Coronary artery (tissue), 2 donors: ENCODE results near the gene ZNF862.

Experiments
- DNase-seq: peaks from one replicate; pipeline ENCODE4 v3.0.0-alpha.2; 2017; ENCODE audit warnings: low spot score
- H3K27ac ChIP-seq, 2 donors: fragments of 200-600 bp; sonication (generic); one replicate each; pipeline ENCODE4 v1.5.1; 2016 to 2019
- H3K4me3 ChIP-seq: fragments of 200-600 bp; sonication (generic); 2 replicates; pipeline ENCODE4 v1.5.1; 2016; ENCODE audit warnings: mild to moderate bottlenecking, moderate library complexity
- TF ChIP-seq, protein P1 (sequence below): fragments of 200-600 bp; sonication (generic); IDR thresholded peaks from one replicate; pipeline ENCODE4 v1.5.1; 2019; ENCODE audit warnings: antibody characterized with exemption

Gene ZNF862

DNA sequence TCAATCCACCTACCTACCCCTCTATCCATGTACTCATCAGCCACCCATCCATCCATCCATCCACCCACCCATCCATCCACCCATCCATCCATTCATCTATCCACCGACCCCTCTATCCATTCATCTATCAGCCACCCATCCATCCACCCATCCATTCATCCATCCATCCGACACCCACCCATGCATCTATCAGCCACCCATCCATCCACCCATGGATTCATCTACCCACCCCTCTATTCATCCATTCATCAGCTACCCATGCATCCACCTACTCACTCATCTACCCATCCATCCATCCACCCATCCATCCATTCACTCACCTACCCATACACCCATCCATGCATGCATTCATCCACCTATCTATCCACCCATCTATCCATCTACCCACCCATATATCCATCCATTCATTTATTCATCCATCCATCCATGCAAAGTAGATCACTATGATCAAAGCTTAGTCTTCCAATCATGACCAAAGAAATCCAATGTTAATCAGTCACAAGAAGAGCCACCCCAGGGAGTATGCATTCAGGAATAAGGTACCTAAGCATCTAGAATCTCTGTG, 37.1 kb upstream of the ZNF862 start:
- TF ChIP-seq, protein P1, sequence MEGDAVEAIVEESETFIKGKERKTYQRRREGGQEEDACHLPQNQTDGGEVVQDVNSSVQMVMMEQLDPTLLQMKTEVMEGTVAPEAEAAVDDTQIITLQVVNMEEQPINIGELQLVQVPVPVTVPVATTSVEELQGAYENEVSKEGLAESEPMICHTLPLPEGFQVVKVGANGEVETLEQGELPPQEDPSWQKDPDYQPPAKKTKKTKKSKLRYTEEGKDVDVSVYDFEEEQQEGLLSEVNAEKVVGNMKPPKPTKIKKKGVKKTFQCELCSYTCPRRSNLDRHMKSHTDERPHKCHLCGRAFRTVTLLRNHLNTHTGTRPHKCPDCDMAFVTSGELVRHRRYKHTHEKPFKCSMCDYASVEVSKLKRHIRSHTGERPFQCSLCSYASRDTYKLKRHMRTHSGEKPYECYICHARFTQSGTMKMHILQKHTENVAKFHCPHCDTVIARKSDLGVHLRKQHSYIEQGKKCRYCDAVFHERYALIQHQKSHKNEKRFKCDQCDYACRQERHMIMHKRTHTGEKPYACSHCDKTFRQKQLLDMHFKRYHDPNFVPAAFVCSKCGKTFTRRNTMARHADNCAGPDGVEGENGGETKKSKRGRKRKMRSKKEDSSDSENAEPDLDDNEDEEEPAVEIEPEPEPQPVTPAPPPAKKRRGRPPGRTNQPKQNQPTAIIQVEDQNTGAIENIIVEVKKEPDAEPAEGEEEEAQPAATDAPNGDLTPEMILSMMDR: no peak
- Histone ChIP-seq H3K27ac (no peak overlapping the region), H3K4me3 (no peak overlapping the region)
- no peak for DNase-seq

DNA sequence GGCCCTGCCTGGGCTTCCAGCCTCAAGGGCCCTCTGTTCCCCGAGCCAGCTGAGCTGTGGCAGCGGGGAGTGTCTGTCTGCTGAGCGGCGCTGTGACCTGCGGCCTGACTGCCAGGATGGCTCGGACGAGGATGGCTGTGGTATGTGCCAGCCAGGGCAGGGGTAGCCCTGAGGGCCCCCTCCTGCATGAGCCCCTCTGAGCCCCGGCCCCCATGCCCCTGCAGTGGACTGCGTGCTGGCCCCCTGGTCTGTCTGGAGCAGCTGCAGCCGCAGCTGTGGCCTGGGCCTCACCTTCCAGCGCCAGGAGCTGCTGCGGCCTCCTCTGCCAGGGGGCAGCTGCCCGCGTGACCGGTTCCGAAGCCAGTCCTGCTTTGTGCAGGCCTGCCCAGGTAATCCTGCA, 36.4 kb upstream of the ZNF862 start:
- Histone ChIP-seq H3K4me3 (no peak overlapping the region), H3K27ac (no peak overlapping the region)
- no peak for DNase-seq
- TF ChIP-seq, protein P1: no peak

DNA sequence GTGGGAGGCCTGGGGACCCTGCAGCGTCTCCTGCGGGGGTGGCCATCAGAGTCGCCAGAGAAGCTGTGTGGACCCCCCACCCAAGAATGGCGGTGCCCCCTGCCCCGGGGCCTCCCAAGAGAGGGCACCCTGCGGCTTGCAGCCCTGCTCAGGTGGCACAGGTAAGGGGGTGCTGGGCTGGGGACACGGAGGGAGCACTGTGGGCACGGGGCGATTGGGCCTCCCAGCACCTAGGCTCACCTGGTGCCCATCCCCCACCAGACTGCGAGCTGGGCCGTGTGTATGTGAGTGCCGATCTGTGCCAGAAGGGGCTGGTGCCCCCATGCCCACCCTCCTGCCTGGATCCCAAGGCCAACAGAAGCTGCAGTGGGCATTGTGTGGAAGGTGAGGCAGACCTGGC, 35.2 kb upstream of the ZNF862 start:
- no peak overlapping the region for H3K4me3 ChIP-seq
- H3K27ac ChIP-seq: no peak overlapping the region
- DNase-seq: no peak
- TF ChIP-seq, protein P1: no peak

DNA sequence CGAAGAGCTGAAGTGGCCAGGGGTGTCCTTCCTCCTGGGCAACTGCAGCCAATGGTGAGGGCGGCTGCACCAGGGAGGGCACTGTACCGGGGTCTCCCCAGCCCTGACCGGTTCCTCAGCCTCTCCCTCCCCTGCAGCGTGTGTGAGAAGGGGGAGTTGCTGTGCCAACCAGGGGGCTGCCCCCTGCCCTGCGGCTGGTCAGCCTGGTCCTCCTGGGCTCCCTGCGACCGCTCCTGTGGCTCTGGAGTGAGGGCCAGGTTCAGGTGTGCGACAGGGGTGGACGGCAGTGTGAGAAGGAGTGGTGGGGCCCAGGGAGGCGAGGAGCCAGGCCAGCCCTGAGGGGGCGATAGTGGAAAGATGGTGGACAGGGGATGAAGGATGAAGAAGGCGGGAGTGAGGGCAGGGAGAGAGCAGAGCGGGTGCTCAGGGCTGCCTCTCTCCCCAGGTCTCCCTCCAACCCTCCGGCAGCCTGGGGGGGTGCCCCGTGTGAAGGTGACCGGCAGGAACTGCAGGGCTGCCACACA, 34.6 kb upstream of the ZNF862 start:
- Histone ChIP-seq H3K27ac (no peak overlapping the region), H3K4me3 (no peak overlapping the region)
- DNase-seq: no peak
- TF ChIP-seq, protein P1: no peak

DNA sequence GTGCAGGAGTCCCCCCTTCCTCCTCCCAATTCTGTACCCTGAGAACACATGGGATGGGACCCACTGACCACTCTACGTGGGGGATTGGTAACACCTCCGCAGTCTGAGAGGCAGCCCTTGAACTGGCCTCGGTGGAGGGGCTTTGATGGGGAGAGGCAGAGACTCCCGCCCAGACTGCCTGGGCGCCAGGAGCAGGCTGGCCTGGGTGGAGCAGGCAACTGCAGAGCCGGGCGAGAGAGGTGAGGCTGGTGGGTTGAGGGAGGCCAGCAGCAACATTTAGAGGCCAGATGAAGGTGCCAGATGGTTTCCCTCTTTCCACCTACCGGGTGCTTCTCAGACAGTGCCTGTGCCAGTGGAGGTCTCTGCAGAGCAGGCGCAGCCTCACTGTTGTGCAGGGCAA, 34.1 kb upstream of the ZNF862 start:
- Histone ChIP-seq H3K27ac (no peak overlapping the region), H3K4me3 (no peak overlapping the region)
- TF ChIP-seq, protein P1: no peak
- no peak for DNase-seq

DNA sequence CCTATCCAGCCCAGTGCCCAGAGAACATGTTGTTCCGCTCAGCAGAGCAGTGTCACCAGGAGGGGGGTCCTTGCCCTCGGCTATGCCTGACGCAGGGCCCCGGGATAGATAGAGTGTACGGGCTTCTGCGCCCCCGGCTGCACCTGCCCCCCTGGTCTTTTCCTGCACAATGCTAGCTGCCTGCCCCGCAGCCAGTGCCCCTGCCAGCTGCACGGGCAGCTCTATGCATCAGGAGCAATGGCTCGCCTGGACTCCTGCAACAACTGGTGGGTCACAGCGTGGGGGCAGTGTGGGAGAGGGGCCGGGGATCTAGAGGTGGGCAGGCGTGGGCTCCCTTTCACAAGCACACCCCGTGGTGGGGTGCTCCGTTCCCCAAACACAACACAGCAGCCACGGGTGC, 31.4 kb upstream of the ZNF862 start:
- Histone ChIP-seq H3K4me3 (no peak overlapping the region), H3K27ac (no peak overlapping the region)
- DNase-seq: no peak
- TF ChIP-seq, protein P1: no peak

DNA sequence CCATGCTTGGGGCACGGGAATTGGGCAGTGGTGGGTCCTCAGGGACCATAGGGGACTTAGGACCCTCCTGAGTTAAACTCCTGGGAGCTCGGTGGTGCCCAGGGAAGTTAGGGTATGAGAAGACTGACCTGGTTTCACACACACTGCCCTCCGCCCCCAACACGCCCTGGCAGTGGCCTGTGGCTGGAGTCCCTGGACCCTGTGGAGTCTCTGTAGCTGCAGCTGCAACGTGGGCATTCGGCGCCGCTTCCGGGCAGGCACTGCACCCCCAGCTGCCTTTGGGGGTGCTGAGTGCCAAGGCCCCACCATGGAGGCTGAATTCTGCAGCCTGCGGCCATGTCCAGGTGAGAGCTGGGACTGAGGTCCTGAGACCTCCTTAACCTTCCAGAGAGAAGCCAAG, 29.9 kb upstream of the ZNF862 start:
- TF ChIP-seq, protein P1: no peak
- no peak overlapping the region for H3K4me3 ChIP-seq
- no peak for DNase-seq
- no peak overlapping the region for H3K27ac ChIP-seq
